HCT116 (cell line): Measurements from ENCODE around the gene PLAU. TPM values are rescaled to one million over a fixed set of nuclear protein-coding genes. Genes with fewer than 3 reads are reported as not detected.

ENCODE experiments used
- ATAC-seq: fragments of 200-7000 bp; cut with Tn5 transposase; 2 replicates; pipeline ENCODE4 v1.9.1; 2020; ENCODE audit warnings: mild to moderate bottlenecking, moderate library complexity
- BruUV-seq: library from RNA; stranded (reverse); fragments of 400-500 nt; replicated peaks from 2 replicates; lab custom pipeline; 2021; lab: Mats Ljungman, UMichigan
- CTCF ChIA-PET: fragments of 300-600 bp; sonication (Branson Sonifier 250); formaldehyde crosslinking; loops from one replicate; lab custom pipeline; 2021; ENCODE audit warnings: antibody characterized with exemption; lab: Charles Lee
- POLR2A ChIA-PET: fragments of 300-600, 350-600 bp; sonication (Branson Sonifier 250); formaldehyde crosslinking; loops from one replicate; lab custom pipeline; 2021; ENCODE audit warnings: antibody characterized with exemption; lab: Charles Lee
- RAD21 ChIA-PET, 2 experiments: fragments of 300-600 bp; sonication (Branson Sonifier 250); formaldehyde crosslinking; loops; one replicate each; lab custom pipeline; 2023; ENCODE audit warnings: low total read pairs in 2 of 2; ENCODE audit not compliant: uncharacterized antibody in 2 of 2, unreplicated experiment in 2 of 2, low non-redundant PET in 1 of 2; lab: Charles Lee
- DNase-seq: peaks from one replicate; pipeline ENCODE4 v3.0.0-alpha.2; 2010; ENCODE audit warnings: low read depth, low spot score
- H2AFZ ChIP-seq: fragments of 200-600 bp; shearing (Covaris generic), sonication (generic); 2 replicates; pipeline ENCODE4 v1.6.1; 2017; ENCODE audit warnings: low read depth, mixed run types, mixed read lengths, antibody characterized with exemption, low read length; ENCODE audit not compliant: poor library complexity, severe bottlenecking
- H3K27ac ChIP-seq: 2 replicates; pipeline ENCODE4 v1.5.1; 2012; ENCODE audit warnings: low read depth, low read length
- H3K27me3 ChIP-seq: fragments of 200-600 bp; sonication (generic); 2 replicates; pipeline ENCODE4 v1.6.1; 2016; ENCODE audit warnings: mixed run types, low read length, mixed read lengths; ENCODE audit not compliant: insufficient read depth
- H3K36me3 ChIP-seq, 2 experiments: fragments of 200-500 bp in 1 of 2; fragments of 200-600 bp in 1 of 2; sonication (Bioruptor generic) in 1 of 2; sonication (generic) in 1 of 2; 2 replicates each; pipeline versions ENCODE4 v1.5.1 to v1.6.1; 2014 to 2016; ENCODE audit warnings: low read length in 2 of 2, inconsistent platforms in 1 of 2, mixed read lengths in 1 of 2, mixed run types in 1 of 2; ENCODE audit not compliant: insufficient read depth in 2 of 2, control insufficient read depth in 1 of 2
- H3K4me1 ChIP-seq, 2 experiments: fragments of 200-600 bp in 1 of 2; sonication (generic) in 1 of 2; 2 replicates each; pipeline versions ENCODE4 v1.5.1 to v1.6.1; 2012 to 2017; ENCODE audit warnings: low read length in 2 of 2, inconsistent platforms in 1 of 2, mild to moderate bottlenecking in 1 of 2, mixed read lengths in 1 of 2, mixed run types in 1 of 2, moderate library complexity in 1 of 2; ENCODE audit not compliant: insufficient read depth in 2 of 2, control insufficient read depth in 1 of 2
- H3K4me2 ChIP-seq: fragments of 200-600 bp; sonication (generic); 2 replicates; pipeline ENCODE4 v1.6.1; 2017; ENCODE audit warnings: mixed run types, low read length, mixed read lengths
- H3K4me3 ChIP-seq, 2 experiments: fragments of 200-600 bp in 1 of 2; sonication (generic) in 1 of 2; replicated peaks in 1 of 2; 2 replicates each; pipeline ENCODE4 v1.5.1; 2011 to 2016; ENCODE audit warnings: low read length in 2 of 2, control low read depth in 1 of 2, low read depth in 1 of 2, mild to moderate bottlenecking in 1 of 2, mixed read lengths in 1 of 2, mixed run types in 1 of 2
- H3K79me2 ChIP-seq: fragments of 200-600 bp; sonication (generic); 2 replicates; pipeline ENCODE4 v1.6.1; 2017; ENCODE audit warnings: mild to moderate bottlenecking, mixed run types, low read length, moderate library complexity, mixed read lengths; ENCODE audit not compliant: insufficient read depth
- H3K9ac ChIP-seq: fragments of 200-600 bp; sonication (generic); 2 replicates; pipeline ENCODE4 v1.6.1; 2016; ENCODE audit warnings: low read length, mixed read lengths
- H3K9me2 ChIP-seq: fragments of 200-600 bp; sonication (generic), shearing (Covaris generic); 2 replicates; pipeline ENCODE4 v1.6.1; 2017; ENCODE audit warnings: mixed run types, mild to moderate bottlenecking, moderate library complexity; ENCODE audit not compliant: insufficient read depth
- H3K9me3 ChIP-seq, 2 experiments: fragments of 200-500 bp in 1 of 2; fragments of 200-600 bp in 1 of 2; sonication (Bioruptor generic) in 1 of 2; sonication (generic) in 1 of 2; 2 replicates each; pipeline ENCODE4 v1.6.1; 2014 to 2017; ENCODE audit warnings: low read length in 2 of 2, mixed read lengths in 2 of 2, inconsistent platforms in 1 of 2, low read depth in 1 of 2, mild to moderate bottlenecking in 1 of 2, mixed run types in 1 of 2, moderate library complexity in 1 of 2; ENCODE audit not compliant: control insufficient read depth in 1 of 2, insufficient read depth in 1 of 2
- H4K20me1 ChIP-seq: fragments of 200-600 bp; sonication (generic), shearing (Covaris generic); 2 replicates; pipeline ENCODE4 v1.6.1; 2017; ENCODE audit warnings: mixed run types, mild to moderate bottlenecking, moderate library complexity; ENCODE audit not compliant: insufficient read depth
- CBX3 ChIP-seq: IDR thresholded peaks from 2 replicates; pipeline ENCODE4 v1.6.1; 2012; ENCODE audit warnings: low read depth
- CEBPB ChIP-seq: IDR thresholded peaks from 2 replicates; pipeline ENCODE4 v1.6.1; 2012; ENCODE audit warnings: low read depth
- EGR1 ChIP-seq: IDR thresholded peaks from 2 replicates; pipeline ENCODE4 v1.6.1; 2012; ENCODE audit warnings: low read depth
- ELF1 ChIP-seq: IDR thresholded peaks from 2 replicates; pipeline ENCODE4 v1.6.1; 2012; ENCODE audit warnings: low read depth, borderline replicate concordance
- EZH2 ChIP-seq: fragments of 200-600 bp; sonication (generic); IDR thresholded peaks from 2 replicates; pipeline ENCODE4 v1.6.1; 2017; ENCODE audit warnings: antibody characterized with exemption, mixed run types
- FOSL1 ChIP-seq: IDR thresholded peaks from 2 replicates; pipeline ENCODE4 v1.6.1; 2012; ENCODE audit warnings: low read depth
- JUND ChIP-seq: IDR thresholded peaks from 2 replicates; pipeline ENCODE4 v1.6.1; 2012
- POLR2A ChIP-seq: IDR thresholded peaks from 2 replicates; pipeline ENCODE4 v1.7.0; 2011; ENCODE audit warnings: borderline replicate concordance; ENCODE audit not compliant: insufficient read depth, insufficient read length; ENCODE audit errors: extremely low read depth
- SP1 ChIP-seq: IDR thresholded peaks from 2 replicates; pipeline ENCODE4 v1.6.1; 2012; ENCODE audit warnings: low read depth
- SRF ChIP-seq: IDR thresholded peaks from 2 replicates; pipeline ENCODE4 v1.6.1; 2012; ENCODE audit warnings: low read depth
- TCF7L2 ChIP-seq: IDR thresholded peaks from 2 replicates; pipeline ENCODE4 v1.7.0; 2011; ENCODE audit warnings: borderline replicate concordance, inconsistent platforms; ENCODE audit not compliant: insufficient read depth, insufficient read length; ENCODE audit errors: extremely low read depth
- YY1 ChIP-seq: IDR thresholded peaks from 2 replicates; pipeline ENCODE4 v1.6.1; 2011; ENCODE audit warnings: low read length, low read depth, moderate library complexity, mild to moderate bottlenecking; ENCODE audit not compliant: insufficient replicate concordance; ENCODE audit errors: extremely low read depth
- ZNF274 ChIP-seq: fragments of 200-500 bp; sonication (Bioruptor generic); IDR thresholded peaks from 2 replicates; pipeline ENCODE4 v1.6.1; 2014; ENCODE audit warnings: mild to moderate bottlenecking, low read depth, low read length, inconsistent platforms
- intact Hi-C: fragments of 100-400 bp; cut with micrococcal nuclease; formaldehyde crosslinking; loops from 2 replicates; pipeline ENCODE4 v1.10.0; 2022
- total RNA-seq: library from RNA; stranded (reverse); gene quantifications from one replicate; pipeline ENCODE4 v1.2.1, GENCODE V29; 2021; ENCODE audit not compliant: unreplicated experiment
- TF ChIP-seq, protein P1 (sequence below): IDR thresholded peaks from 2 replicates; pipeline ENCODE4 v1.6.1; 2012
- TF ChIP-seq, protein P2 (sequence below), 3 experiments: fragments of 200-600 bp in 1 of 3; sonication (generic) in 1 of 3; IDR thresholded peaks in 2 of 3; conservative IDR thresholded peaks in 1 of 3; 2 replicates each; pipeline ENCODE4 v1.5.1; 2012 to 2017; ENCODE audit warnings: low read depth in 2 of 3, low read length in 2 of 3, antibody characterized with exemption in 1 of 3, borderline replicate concordance in 1 of 3, control low read depth in 1 of 3, mild to moderate bottlenecking in 1 of 3, mixed read lengths in 1 of 3, mixed run types in 1 of 3, moderate library complexity in 1 of 3; ENCODE audit not compliant: insufficient read depth in 1 of 3

PLAU gene
- total RNA-seq, 1 experiment from 2014 or later, result 60.3 TPM

DNA sequence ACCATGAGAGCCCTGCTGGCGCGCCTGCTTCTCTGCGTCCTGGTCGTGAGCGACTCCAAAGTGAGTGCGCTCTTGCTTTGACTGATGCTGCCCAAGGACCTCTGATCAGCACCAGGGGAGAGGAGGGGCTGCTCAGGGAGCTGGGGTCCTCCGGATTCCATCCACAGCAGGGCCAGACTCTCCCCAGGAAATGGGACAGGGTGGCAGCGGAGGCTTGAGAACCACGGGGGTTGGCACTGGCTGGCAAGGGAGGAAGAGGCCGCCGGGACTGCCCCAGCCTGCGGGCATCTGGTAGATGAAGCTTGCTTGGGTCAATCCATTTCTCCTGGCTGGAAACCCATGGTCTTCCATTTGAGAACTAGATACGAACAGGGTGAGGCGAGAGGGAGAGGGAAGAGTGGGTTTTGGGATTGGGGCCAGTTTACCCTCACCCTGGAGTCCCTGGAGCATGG lies 647 bp downstream of the PLAU start:
- Histone ChIP-seq H2AFZ (no peak overlapping the region), H3K4me3 (peak overlapping the region; percentile 63 to 73), H3K9me3 (no peaks in the 10 kb centered on the region), H3K79me2 (peaks cover 9% of the 10 kb centered on the region; the same call in 1 of the 2 replicates), H3K4me1 (peaks cover 37 to 62% of the 10 kb centered on the region in 2 experiments), H3K27me3 (no peaks in the 10 kb centered on the region), H3K27ac (peak overlapping the region; percentile 92), H4K20me1 (no peaks in the 10 kb centered on the region), H3K9me2 (no peaks in the 10 kb centered on the region), H3K9ac (peak overlapping the region; percentile 77), H3K36me3 (peaks cover 2 to 15% of the 10 kb centered on the region in 2 experiments; a peak in 2 of 4 replicates), H3K4me2 (peak overlapping the region; percentile 97)
- intact Hi-C loops, result loop anchor here (2.0 kb wide), 1 partner anchor 25 kb away; no protein-coding TSS in a partner anchor
- ATAC-seq (no peak), DNase-seq (no peak)
- ChIA-PET POLR2A (interaction anchor here (1.1 to 7.0 kb wide), 5 partner anchors 9 to 23 kb away, joined by 4 to 32 read pairs (median 5); no protein-coding TSS in a partner anchor), RAD21 (no interaction called here), CTCF (no interaction called here)
- BruUV-seq, result no TSS peak
- TF ChIP-seq YY1 (no peak), EZH2 (no peak), SRF (no peak), ELF1 (no peak), CBX3 (no peak), EGR1 (no peak), JUND (no peak), CEBPB (no peak), FOSL1 (no peak), TCF7L2 (no peak), POLR2A (no peak), ZNF274 (no peak), SP1 (no peak)
- TF ChIP-seq, protein P1, sequence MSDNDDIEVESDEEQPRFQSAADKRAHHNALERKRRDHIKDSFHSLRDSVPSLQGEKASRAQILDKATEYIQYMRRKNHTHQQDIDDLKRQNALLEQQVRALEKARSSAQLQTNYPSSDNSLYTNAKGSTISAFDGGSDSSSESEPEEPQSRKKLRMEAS, result no peak
- TF ChIP-seq, protein P2, sequence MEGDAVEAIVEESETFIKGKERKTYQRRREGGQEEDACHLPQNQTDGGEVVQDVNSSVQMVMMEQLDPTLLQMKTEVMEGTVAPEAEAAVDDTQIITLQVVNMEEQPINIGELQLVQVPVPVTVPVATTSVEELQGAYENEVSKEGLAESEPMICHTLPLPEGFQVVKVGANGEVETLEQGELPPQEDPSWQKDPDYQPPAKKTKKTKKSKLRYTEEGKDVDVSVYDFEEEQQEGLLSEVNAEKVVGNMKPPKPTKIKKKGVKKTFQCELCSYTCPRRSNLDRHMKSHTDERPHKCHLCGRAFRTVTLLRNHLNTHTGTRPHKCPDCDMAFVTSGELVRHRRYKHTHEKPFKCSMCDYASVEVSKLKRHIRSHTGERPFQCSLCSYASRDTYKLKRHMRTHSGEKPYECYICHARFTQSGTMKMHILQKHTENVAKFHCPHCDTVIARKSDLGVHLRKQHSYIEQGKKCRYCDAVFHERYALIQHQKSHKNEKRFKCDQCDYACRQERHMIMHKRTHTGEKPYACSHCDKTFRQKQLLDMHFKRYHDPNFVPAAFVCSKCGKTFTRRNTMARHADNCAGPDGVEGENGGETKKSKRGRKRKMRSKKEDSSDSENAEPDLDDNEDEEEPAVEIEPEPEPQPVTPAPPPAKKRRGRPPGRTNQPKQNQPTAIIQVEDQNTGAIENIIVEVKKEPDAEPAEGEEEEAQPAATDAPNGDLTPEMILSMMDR (IDR thresholded peaks at IDR 0.05 in 2 of 3, conservative IDR thresholded peaks at IDR 0.05 in 1 of 3; ENCODE audit: borderline replicate concordance in 1 of 3, insufficient read depth in 1 of 3, low read depth in 2 of 3, low read length in 2 of 3), result no peak
- TF ChIP-seq, all 23 proteins: peak for 0
